GM19238 (cell line): Measurements from ENCODE around the gene SERPIND1.
"Not testable (repeated sequence)": the region's sequence is repeated elsewhere in the genome, so short reads cannot be mapped to it uniquely, and the experiment has no call there.

Source experiments
- DNase-seq: peaks from one replicate; pipeline ENCODE4 v3.0.0; 2011; ENCODE audit warnings: low spot score; ENCODE audit not compliant: insufficient read length

The SERPIND1 gene

GRCh38 chr22:20814221-20814808, 40.4 kb downstream of the SERPIND1 start:
- DNase-seq: no peak

GRCh38 chr22:20815477-20816050, 41.7 kb downstream of the SERPIND1 start:
- no peak for DNase-seq

- DNase-seq: no peak
These were observed 42.6 kb downstream of the SERPIND1 start for GRCh38 chr22:20816559-20816958.

GRCh38 chr22:20818471-20818870, 44.6 kb downstream of the SERPIND1 start:
- DNase-seq: no peak

- DNase-seq: no peak
These were observed 45.6 kb downstream of the SERPIND1 start for GRCh38 chr22:20819471-20819870.

- DNase-seq: not testable (repeated sequence)
These were observed 47.9 kb downstream of the SERPIND1 start for GRCh38 chr22:20821717-20822239.

GRCh38 chr22:20822240-20822639, 48.3 kb downstream of the SERPIND1 start:
- no peak for DNase-seq

GRCh38 chr22:20823264-20823663, 49.4 kb downstream of the SERPIND1 start:
- DNase-seq: no peak

- DNase-seq: not testable (repeated sequence)
These were observed 51.3 kb downstream of the SERPIND1 start for GRCh38 chr22:20825216-20825615.

- no peak for DNase-seq
These were observed 51.7 kb downstream of the SERPIND1 start for GRCh38 chr22:20825624-20826023.

GRCh38 chr22:20826373-20827152, 52.6 kb downstream of the SERPIND1 start:
- not testable (repeated sequence) for DNase-seq

GRCh38 chr22:20829491-20830134, 55.7 kb downstream of the SERPIND1 start:
- no peak for DNase-seq

GRCh38 chr22:20833225-20833665, 59.3 kb downstream of the SERPIND1 start:
- DNase-seq: no peak

GRCh38 chr22:20834206-20834605, 60.3 kb downstream of the SERPIND1 start:
- no peak for DNase-seq

- no peak for DNase-seq
These were observed 60.8 kb downstream of the SERPIND1 start for GRCh38 chr22:20834725-20835124.
